Measurements from ENCODE around the gene OXSR1. TPM values are rescaled to one million over a fixed set of nuclear protein-coding genes. Genes with fewer than 3 reads are reported as not detected.

The OXSR1 gene
- total RNA-seq, 4 donors from 2014 or later, result 25.4 to 37.4 (median 29.5) TPM

DNA sequence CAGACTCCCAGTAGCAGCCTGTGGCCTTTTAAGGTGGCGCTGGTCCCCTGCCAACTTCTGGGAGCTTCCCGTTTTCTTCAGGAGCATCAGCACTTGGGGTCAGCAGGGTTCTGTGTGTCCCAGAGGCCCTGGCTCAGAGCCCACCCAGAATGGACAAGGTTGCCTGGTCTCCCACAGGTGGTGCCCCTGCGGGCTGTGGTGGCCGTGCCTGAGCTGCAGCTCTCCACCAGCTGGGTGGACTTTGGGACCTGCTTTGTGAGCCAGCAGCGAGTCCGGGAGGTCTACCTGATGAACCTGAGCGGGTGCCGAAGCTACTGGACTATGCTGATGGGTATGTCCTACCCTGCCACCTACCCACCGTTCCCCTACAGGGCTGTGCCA lies 43.9 kb upstream of the OXSR1 start:
- no peak overlapping the region for H3K27ac ChIP-seq
- TF ChIP-seq POLR2A (IDR thresholded peaks at IDR 0.05), result no peak
- TF ChIP-seq, protein P1, sequence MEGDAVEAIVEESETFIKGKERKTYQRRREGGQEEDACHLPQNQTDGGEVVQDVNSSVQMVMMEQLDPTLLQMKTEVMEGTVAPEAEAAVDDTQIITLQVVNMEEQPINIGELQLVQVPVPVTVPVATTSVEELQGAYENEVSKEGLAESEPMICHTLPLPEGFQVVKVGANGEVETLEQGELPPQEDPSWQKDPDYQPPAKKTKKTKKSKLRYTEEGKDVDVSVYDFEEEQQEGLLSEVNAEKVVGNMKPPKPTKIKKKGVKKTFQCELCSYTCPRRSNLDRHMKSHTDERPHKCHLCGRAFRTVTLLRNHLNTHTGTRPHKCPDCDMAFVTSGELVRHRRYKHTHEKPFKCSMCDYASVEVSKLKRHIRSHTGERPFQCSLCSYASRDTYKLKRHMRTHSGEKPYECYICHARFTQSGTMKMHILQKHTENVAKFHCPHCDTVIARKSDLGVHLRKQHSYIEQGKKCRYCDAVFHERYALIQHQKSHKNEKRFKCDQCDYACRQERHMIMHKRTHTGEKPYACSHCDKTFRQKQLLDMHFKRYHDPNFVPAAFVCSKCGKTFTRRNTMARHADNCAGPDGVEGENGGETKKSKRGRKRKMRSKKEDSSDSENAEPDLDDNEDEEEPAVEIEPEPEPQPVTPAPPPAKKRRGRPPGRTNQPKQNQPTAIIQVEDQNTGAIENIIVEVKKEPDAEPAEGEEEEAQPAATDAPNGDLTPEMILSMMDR (IDR thresholded peaks at IDR 0.05), result no peak
- TF ChIP-seq POLR2AphosphoS5 (IDR thresholded peaks at IDR 0.05), result no peak
- TF ChIP-seq EP300 (IDR thresholded peaks at IDR 0.05), result no peak
- no peaks in the 10 kb centered on the region for H3K27me3 ChIP-seq
- WGBS, result 100% methylated on average over 2 of the region's 9 CpGs
- peak; percentile 46 to 72 for DNase-seq (ENCODE audit: low spot score in 2 of 2)
- no peak overlapping the region for H3K4me3 ChIP-seq
- no peaks in the 10 kb centered on the region for H3K4me1 ChIP-seq
- H3K9me3 ChIP-seq, result no peaks in the 10 kb centered on the region
- H3K36me3 ChIP-seq, result peaks cover 70% of the 10 kb centered on the region

DNA sequence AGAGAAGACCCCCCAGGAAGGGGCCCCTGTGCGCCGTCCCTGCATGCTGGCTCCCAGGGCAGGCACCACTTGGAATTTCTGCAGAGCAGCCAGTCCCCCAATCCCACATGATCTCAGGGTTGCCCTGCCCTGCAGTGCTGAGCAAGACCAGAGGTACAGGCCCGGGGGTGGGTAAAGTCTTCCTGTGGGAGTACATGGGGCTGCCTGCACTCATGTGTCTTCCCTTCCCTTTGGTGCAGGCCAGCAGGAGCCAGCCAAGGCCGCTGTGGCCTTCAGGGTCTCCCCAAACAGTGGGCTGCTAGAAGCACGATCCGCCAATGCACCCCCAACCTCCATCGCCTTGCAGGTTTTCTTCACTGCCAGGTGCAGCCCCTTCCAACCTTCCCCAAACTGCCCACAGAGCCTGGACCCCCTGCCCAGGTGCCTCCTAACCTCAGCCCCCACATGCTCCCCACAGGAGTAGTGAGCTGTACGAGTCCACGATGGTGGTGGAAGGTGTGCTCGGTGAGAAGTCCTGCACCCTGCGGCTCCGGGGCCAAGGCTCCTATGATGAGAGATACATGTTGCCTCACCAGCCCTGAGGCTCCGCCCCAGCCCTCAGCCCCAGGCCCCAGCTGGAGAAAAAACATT lies 43.4 kb upstream of the OXSR1 start:
- peaks cover 75% of the 10 kb centered on the region for H3K36me3 ChIP-seq
- TF ChIP-seq EP300 (IDR thresholded peaks at IDR 0.05) (no peak), POLR2AphosphoS5 (IDR thresholded peaks at IDR 0.05) (no peak), POLR2A (IDR thresholded peaks at IDR 0.05) (no peak)
- TF ChIP-seq, protein P1 (IDR thresholded peaks at IDR 0.05), result no peak
- no peaks in the 10 kb centered on the region for H3K4me1 ChIP-seq
- no peaks in the 10 kb centered on the region for H3K27me3 ChIP-seq
- H3K9me3 ChIP-seq, result no peaks in the 10 kb centered on the region
- peak; percentile 56 to 57 for DNase-seq (ENCODE audit: low spot score in 2 of 2)
- H3K4me3 ChIP-seq, result no peak overlapping the region
- 93% methylated on average over 11 of the region's 13 CpGs for WGBS
- H3K27ac ChIP-seq, result no peak overlapping the region

DNA sequence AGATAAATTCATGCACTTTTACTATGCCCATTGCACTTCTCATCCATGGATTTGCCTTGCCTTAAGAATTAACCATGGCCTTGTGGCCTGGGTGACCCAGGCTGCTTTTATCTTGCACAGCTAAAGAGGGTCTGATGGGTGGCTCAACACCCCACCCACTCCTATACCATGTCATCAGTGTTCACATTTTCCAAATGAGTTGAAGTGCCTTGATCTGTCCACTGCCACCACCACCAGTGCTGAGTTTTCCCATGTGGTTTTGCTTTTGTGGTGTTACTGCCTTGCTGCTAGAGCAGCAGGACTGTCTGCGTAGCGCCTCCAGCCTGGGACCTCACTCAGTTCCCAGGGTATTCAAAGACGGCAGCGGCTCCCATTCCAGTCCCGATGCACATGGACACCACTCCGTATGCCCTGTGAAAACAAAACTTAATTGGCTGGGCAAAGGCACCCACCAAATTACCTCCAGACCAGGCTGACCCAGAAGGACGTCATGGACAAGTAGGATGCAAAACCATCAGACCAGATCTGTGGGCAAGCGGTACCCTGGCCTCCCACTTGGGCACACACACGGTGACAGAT lies 42.5 kb upstream of the OXSR1 start:
- Histone ChIP-seq H3K4me1 (no peaks in the 10 kb centered on the region), H3K9me3 (no peaks in the 10 kb centered on the region), H3K4me3 (no peak overlapping the region), H3K27me3 (no peaks in the 10 kb centered on the region), H3K27ac (no peak overlapping the region), H3K36me3 (peaks cover 84% of the 10 kb centered on the region)
- DNase-seq (ENCODE audit: low spot score in 2 of 2), result peak in 1 of 2 donors; percentile 54
- TF ChIP-seq POLR2A (IDR thresholded peaks at IDR 0.05) (no peak), EP300 (IDR thresholded peaks at IDR 0.05) (no peak), POLR2AphosphoS5 (IDR thresholded peaks at IDR 0.05) (no peak)
- TF ChIP-seq, protein P1 (IDR thresholded peaks at IDR 0.05), result no peak
- 97% methylated on average over 9 of the region's 9 CpGs for WGBS

DNA sequence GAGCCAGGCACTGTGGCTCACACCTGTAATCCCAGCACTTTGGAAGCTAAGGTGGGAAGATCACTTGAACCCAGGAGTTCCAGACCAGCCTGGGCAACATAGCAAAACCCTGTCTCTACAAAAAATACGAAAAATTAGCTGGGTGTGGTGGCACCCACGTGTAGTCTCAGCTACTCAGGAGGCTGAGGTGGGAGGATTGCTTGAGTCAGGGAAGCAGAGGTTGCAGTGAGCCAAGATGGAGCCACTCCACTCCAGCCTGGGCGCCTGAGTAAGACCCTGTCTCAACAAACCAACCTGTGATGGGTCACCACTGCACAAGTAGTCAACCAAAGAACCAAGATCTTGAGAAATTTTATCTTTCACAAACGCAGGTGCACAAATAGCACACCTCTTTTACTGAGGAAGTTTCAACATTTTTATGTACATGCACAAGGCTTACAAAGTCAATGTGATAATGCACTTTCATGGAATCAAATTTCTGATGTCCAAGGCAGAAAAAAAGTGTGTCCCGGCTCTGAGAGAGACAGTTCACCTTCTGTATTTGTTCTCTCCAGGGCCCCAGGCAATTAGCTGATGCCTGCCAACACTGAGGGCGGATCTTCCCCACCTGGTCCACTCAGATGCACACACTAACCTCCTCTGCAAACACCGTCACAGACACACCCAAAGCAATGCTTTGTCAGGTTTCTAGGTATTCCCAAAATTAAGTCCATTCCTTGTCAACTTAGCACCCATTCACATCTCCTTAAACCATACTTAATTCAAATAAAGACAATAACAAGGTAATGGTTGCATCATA lies 40.8 kb upstream of the OXSR1 start:
- Histone ChIP-seq H3K27ac (no peak overlapping the region), H3K9me3 (no peaks in the 10 kb centered on the region), H3K4me3 (no peak overlapping the region), H3K36me3 (peaks cover 96% of the 10 kb centered on the region), H3K27me3 (no peaks in the 10 kb centered on the region), H3K4me1 (no peaks in the 10 kb centered on the region)
- 65% methylated on average over 7 of the region's 7 CpGs for WGBS
- peak in 1 of 2 donors; percentile 63 for DNase-seq (ENCODE audit: low spot score in 2 of 2)
- TF ChIP-seq EP300 (IDR thresholded peaks at IDR 0.05) (no peak), POLR2A (IDR thresholded peaks at IDR 0.05) (no peak), POLR2AphosphoS5 (IDR thresholded peaks at IDR 0.05) (no peak)
- TF ChIP-seq, protein P1 (IDR thresholded peaks at IDR 0.05), result no peak
